ENCODE data around the gene NAP1L4. TPM values are rescaled to one million over a fixed set of nuclear protein-coding genes. Genes with fewer than 3 reads are reported as not detected.

NAP1L4 gene
- total and polyA plus RNA-seq, 12 donors = 98.5 to 233 (median 182) TPM

- TF ChIP-seq CTCF (IDR thresholded peaks at IDR 0.05) = no peak
- Histone ChIP-seq H3K4me3 (no peak overlapping the region), H3K36me3 (no peaks in the 10 kb centered on the region), H3K4me1 (peaks cover 9 to 38% (median 23%) of the 10 kb centered on the region in 9 donors), H3K9me3 (no peaks in the 10 kb centered on the region), H3K27me3 (peaks cover 0 to 51% (median 39%) of the 10 kb centered on the region in 7 donors), H3K27ac (no peak overlapping the region)
- DNase-seq (no peak), ATAC-seq (no peak)
- WGBS, 2 donors = 93 to 94% methylated on average over 11 of the region's 11 CpGs
- intact Hi-C loops (cut with DNase I) = no loop called here
These were observed 65.5 kb downstream of the NAP1L4 start for GRCh38 chr11:2926611-2927051.

- no peaks in the 10 kb centered on the region for H3K9me3 ChIP-seq
- no peak for TF ChIP-seq CTCF (IDR thresholded peaks at IDR 0.05)
- DNase-seq = no peak
- no peaks in the 10 kb centered on the region for H3K36me3 ChIP-seq
- H3K4me1 ChIP-seq = peaks cover 9 to 32% (median 20%) of the 10 kb centered on the region in 9 donors
- peak overlapping the region in 1 of 10 donors; percentile 7 for H3K27ac ChIP-seq
- intact Hi-C loops (cut with DNase I) = no loop called here
- H3K4me3 ChIP-seq = no peak overlapping the region
- ATAC-seq = peak in 2 of 8 donors; percentile 2 to 5
- H3K27me3 ChIP-seq = peaks cover 0 to 38% (median 31%) of the 10 kb centered on the region in 7 donors
- 91 to 93% methylated on average over 30 of the region's 30 CpGs for WGBS, 2 donors
These were observed 67.1 kb downstream of the NAP1L4 start for GRCh38 chr11:2924821-2925675.

- Histone ChIP-seq H3K4me1 (peaks cover 5 to 32% (median 14%) of the 10 kb centered on the region in 9 donors), H3K27me3 (peaks cover 0 to 31% (median 24%) of the 10 kb centered on the region in 7 donors), H3K36me3 (no peaks in the 10 kb centered on the region), H3K9me3 (no peaks in the 10 kb centered on the region), H3K4me3 (no peak overlapping the region), H3K27ac (peak overlapping the region in 1 of 10 donors; percentile 39)
- 63 to 73% methylated on average over 10 of the region's 10 CpGs for WGBS, 2 donors
- peak in 6 of 8 donors; percentile 10 to 60 (median 40) for ATAC-seq
- intact Hi-C loops (cut with DNase I) = no loop called here
- TF ChIP-seq CTCF (IDR thresholded peaks at IDR 0.05) = no peak
- peak in 1 of 2 donors; percentile 45 for DNase-seq
These were observed 67.7 kb downstream of the NAP1L4 start for GRCh38 chr11:2924381-2924780.

- Histone ChIP-seq H3K27ac (peak overlapping the region in 2 of 10 donors; percentile 19 to 39), H3K36me3 (no peaks in the 10 kb centered on the region), H3K27me3 (peaks cover 0 to 25% (median 18%) of the 10 kb centered on the region in 7 donors), H3K9me3 (no peaks in the 10 kb centered on the region), H3K4me3 (no peak overlapping the region), H3K4me1 (peaks cover 3 to 26% (median 9%) of the 10 kb centered on the region in 9 donors)
- TF ChIP-seq CTCF (IDR thresholded peaks at IDR 0.05) = no peak
- WGBS, 2 donors = 76 to 78% methylated on average over 22 of the region's 22 CpGs
- ATAC-seq (peak in 3 of 8 donors; percentile 2 to 5 (median 2)), DNase-seq (peak in 1 of 2 donors; percentile 11)
- intact Hi-C loops (cut with DNase I) = no loop called here
These were observed 68.4 kb downstream of the NAP1L4 start for GRCh38 chr11:2923446-2924375.

Measured in heart right ventricle (tissue), 16 donors.